ENCODE measurements around the gene LRRC14B. TPM values are rescaled to one million over a fixed set of nuclear protein-coding genes. Genes with fewer than 3 reads are reported as not detected.
"Not testable (repeated sequence)": the region's sequence is repeated elsewhere in the genome, so short reads cannot be mapped to it uniquely, and the experiment has no call there.

The LRRC14B gene
- total and polyA plus RNA-seq, 4 donors, result 0.09 TPM; not detected in 3

DNA sequence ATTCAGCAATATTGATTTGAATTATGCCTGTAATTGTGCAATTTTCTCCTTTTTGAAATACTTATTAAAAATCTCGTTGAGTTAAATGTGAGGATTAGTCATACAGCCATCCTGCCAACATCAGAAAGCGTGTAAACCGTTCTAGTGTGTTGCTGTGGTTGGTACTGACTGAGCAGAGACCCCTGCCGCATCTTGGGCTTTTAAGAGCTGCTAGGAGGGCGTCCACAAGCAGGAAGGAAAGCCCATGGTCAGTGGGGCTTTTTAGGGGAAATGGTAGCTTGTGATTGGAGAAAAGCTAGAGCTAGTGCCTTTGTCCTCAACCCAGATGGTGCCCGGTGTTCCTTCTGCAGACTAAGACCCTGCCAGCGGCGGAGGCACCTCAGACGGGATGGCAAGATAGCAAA is 28.2 kb downstream of the LRRC14B start:
- Histone ChIP-seq H3K27me3 (ENCODE audit: control insufficient read depth in 4 of 4, insufficient read depth in 4 of 4, low read length in 3 of 4) (no peaks in the 10 kb centered on the region), H3K36me3 (ENCODE audit: control insufficient read depth in 4 of 4, insufficient read depth in 3 of 4, low read depth in 1 of 4, low read length in 3 of 4) (peaks cover 0 to 8% (median 2%) of the 10 kb centered on the region in 4 donors), H3K9ac (ENCODE audit: low read depth in 1 of 2, low read length in 2 of 2) (peak overlapping the region; percentile 81 to 97), H3K9me3 (ENCODE audit: control insufficient read depth in 4 of 4, low read length in 3 of 4) (no peaks in the 10 kb centered on the region), H3K4me3 (ENCODE audit: low read depth in 1 of 3, low read length in 3 of 3) (peak overlapping the region; percentile 67 to 99 (median 92)), H3K4me1 (ENCODE audit: control insufficient read depth in 4 of 4, insufficient read depth in 4 of 4, low read length in 3 of 4) (peaks cover 1 to 29% (median 14%) of the 10 kb centered on the region in 4 donors), H3K27ac (ENCODE audit: low read depth in 1 of 2, low read length in 2 of 2) (peak overlapping the region; percentile 86 to 95)
- no peak for DNase-seq (ENCODE audit: low spot score)
- TF ChIP-seq YY1 (IDR thresholded peaks at IDR 0.05) (no peak), HNF4A (conservative IDR thresholded peaks at IDR 0.05) (no peak), RXRA (IDR thresholded peaks at IDR 0.05) (no peak), SP1 (IDR thresholded peaks at IDR 0.05) (no peak), GABPA (IDR thresholded peaks at IDR 0.05 in 1 of 2, conservative IDR thresholded peaks at IDR 0.05 in 1 of 2) (no peak), RAD21 (IDR thresholded peaks at IDR 0.05) (no peak), NR2F2 (IDR thresholded peaks at IDR 0.05) (no peak), FOXA2 (IDR thresholded peaks at IDR 0.05) (no peak), EGR1 (IDR thresholded peaks at IDR 0.05; ENCODE audit: low read depth in 2 of 2) (no peak), JUND (IDR thresholded peaks at IDR 0.05) (no peak)
- TF ChIP-seq, protein P1, sequence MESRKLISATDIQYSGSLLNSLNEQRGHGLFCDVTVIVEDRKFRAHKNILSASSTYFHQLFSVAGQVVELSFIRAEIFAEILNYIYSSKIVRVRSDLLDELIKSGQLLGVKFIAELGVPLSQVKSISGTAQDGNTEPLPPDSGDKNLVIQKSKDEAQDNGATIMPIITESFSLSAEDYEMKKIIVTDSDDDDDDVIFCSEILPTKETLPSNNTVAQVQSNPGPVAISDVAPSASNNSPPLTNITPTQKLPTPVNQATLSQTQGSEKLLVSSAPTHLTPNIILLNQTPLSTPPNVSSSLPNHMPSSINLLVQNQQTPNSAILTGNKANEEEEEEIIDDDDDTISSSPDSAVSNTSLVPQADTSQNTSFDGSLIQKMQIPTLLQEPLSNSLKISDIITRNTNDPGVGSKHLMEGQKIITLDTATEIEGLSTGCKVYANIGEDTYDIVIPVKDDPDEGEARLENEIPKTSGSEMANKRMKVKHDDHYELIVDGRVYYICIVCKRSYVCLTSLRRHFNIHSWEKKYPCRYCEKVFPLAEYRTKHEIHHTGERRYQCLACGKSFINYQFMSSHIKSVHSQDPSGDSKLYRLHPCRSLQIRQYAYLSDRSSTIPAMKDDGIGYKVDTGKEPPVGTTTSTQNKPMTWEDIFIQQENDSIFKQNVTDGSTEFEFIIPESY (IDR thresholded peaks at IDR 0.05), result no peak
- TF ChIP-seq, protein P2, sequence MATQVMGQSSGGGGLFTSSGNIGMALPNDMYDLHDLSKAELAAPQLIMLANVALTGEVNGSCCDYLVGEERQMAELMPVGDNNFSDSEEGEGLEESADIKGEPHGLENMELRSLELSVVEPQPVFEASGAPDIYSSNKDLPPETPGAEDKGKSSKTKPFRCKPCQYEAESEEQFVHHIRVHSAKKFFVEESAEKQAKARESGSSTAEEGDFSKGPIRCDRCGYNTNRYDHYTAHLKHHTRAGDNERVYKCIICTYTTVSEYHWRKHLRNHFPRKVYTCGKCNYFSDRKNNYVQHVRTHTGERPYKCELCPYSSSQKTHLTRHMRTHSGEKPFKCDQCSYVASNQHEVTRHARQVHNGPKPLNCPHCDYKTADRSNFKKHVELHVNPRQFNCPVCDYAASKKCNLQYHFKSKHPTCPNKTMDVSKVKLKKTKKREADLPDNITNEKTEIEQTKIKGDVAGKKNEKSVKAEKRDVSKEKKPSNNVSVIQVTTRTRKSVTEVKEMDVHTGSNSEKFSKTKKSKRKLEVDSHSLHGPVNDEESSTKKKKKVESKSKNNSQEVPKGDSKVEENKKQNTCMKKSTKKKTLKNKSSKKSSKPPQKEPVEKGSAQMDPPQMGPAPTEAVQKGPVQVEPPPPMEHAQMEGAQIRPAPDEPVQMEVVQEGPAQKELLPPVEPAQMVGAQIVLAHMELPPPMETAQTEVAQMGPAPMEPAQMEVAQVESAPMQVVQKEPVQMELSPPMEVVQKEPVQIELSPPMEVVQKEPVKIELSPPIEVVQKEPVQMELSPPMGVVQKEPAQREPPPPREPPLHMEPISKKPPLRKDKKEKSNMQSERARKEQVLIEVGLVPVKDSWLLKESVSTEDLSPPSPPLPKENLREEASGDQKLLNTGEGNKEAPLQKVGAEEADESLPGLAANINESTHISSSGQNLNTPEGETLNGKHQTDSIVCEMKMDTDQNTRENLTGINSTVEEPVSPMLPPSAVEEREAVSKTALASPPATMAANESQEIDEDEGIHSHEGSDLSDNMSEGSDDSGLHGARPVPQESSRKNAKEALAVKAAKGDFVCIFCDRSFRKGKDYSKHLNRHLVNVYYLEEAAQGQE (IDR thresholded peaks at IDR 0.05), result no peak
- TF ChIP-seq, protein P3, sequence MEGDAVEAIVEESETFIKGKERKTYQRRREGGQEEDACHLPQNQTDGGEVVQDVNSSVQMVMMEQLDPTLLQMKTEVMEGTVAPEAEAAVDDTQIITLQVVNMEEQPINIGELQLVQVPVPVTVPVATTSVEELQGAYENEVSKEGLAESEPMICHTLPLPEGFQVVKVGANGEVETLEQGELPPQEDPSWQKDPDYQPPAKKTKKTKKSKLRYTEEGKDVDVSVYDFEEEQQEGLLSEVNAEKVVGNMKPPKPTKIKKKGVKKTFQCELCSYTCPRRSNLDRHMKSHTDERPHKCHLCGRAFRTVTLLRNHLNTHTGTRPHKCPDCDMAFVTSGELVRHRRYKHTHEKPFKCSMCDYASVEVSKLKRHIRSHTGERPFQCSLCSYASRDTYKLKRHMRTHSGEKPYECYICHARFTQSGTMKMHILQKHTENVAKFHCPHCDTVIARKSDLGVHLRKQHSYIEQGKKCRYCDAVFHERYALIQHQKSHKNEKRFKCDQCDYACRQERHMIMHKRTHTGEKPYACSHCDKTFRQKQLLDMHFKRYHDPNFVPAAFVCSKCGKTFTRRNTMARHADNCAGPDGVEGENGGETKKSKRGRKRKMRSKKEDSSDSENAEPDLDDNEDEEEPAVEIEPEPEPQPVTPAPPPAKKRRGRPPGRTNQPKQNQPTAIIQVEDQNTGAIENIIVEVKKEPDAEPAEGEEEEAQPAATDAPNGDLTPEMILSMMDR (IDR thresholded peaks at IDR 0.05; ENCODE audit: low read depth, low read length, missing input control), result no peak
- TF ChIP-seq, protein P4, sequence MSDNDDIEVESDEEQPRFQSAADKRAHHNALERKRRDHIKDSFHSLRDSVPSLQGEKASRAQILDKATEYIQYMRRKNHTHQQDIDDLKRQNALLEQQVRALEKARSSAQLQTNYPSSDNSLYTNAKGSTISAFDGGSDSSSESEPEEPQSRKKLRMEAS (IDR thresholded peaks at IDR 0.05), result no peak
- TF ChIP-seq, protein P5, sequence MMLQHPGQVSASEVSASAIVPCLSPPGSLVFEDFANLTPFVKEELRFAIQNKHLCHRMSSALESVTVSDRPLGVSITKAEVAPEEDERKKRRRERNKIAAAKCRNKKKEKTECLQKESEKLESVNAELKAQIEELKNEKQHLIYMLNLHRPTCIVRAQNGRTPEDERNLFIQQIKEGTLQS (IDR thresholded peaks at IDR 0.05), result no peak
- 3% methylated on average over 9 of the region's 9 CpGs for WGBS

DNA sequence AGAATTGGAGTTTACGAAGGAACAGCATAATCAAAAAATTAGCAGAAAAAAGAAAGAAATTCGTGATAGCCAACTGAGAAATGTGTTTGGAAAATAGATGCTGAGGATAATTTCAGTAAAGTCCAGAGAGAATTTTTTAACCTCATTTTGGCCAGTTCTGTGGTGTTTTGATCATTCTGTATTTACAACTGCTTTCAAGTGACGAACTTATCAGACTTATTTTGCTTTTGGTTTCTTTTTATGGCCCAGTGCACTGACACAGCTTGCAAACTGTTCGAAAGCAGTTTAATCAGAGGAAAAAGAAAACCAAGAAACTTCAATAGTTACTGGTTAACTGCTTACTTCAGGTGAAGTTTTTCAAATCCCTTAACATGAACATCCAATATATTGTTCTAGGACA is 28.7 kb downstream of the LRRC14B start:
- Histone ChIP-seq H3K36me3 (ENCODE audit: control insufficient read depth in 4 of 4, insufficient read depth in 3 of 4, low read depth in 1 of 4, low read length in 3 of 4) (peaks cover 2 to 11% (median 5%) of the 10 kb centered on the region in 4 donors), H3K27me3 (ENCODE audit: control insufficient read depth in 4 of 4, insufficient read depth in 4 of 4, low read length in 3 of 4) (no peaks in the 10 kb centered on the region), H3K9ac (ENCODE audit: low read depth in 1 of 2, low read length in 2 of 2) (peak overlapping the region; percentile 81 to 97), H3K27ac (ENCODE audit: low read depth in 1 of 2, low read length in 2 of 2) (peak overlapping the region; percentile 86 to 95), H3K4me1 (ENCODE audit: control insufficient read depth in 4 of 4, insufficient read depth in 4 of 4, low read length in 3 of 4) (peaks cover 0 to 29% (median 14%) of the 10 kb centered on the region in 4 donors), H3K4me3 (ENCODE audit: low read depth in 1 of 3, low read length in 3 of 3) (peak overlapping the region; percentile 67 to 99 (median 92)), H3K9me3 (ENCODE audit: control insufficient read depth in 4 of 4, low read length in 3 of 4) (no peaks in the 10 kb centered on the region)
- no peak for TF ChIP-seq YY1 (IDR thresholded peaks at IDR 0.05)
- TF ChIP-seq JUND (IDR thresholded peaks at IDR 0.05), result no peak
- no peak for TF ChIP-seq SP1 (IDR thresholded peaks at IDR 0.05)
- no peak for TF ChIP-seq FOXA2 (IDR thresholded peaks at IDR 0.05)
- TF ChIP-seq HNF4G (IDR thresholded peaks at IDR 0.05), result no peak
- TF ChIP-seq, protein P3 (IDR thresholded peaks at IDR 0.05; ENCODE audit: low read depth, low read length, missing input control), result no peak
- no peak for DNase-seq (ENCODE audit: low spot score)
- WGBS, result 6% methylated on average over 4 of the region's 4 CpGs

DNA sequence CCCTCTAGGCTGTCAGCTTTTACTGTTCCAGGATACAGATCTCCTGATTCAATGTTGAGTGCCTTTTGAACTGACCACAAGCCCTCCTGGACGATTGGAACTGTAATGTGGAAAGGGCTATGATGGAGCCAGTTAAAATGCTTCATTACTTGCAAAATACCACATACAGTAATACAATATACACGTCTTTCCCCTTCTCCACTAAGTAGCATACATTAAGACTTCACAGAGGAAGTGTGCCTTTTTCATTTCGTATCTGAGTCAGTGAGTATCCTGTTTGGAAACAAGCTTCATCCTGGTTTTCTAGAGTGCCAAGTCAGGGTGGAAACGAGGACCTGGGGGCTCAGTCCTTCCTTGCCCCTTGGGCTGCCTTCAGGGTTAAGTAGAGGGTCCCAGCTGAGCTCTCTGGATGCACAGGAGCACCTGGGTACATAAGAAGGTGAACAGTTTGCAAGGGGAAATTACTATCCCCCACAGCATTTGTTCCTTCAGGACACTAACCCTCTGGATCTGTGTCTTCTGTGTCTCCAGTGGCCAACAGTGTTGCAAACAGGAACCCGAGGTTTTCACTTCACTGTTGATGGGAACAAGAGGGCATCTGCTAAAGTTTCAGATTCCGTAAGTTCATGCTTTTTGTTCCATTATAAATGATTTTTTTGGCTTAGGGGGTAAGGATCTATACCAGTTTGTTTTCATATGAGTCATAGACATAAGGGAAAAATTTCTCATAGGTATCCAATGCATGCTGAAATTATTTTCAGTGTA is 31.8 kb downstream of the LRRC14B start:
- not testable (repeated sequence) for DNase-seq (ENCODE audit: low spot score); H3K9me3 ChIP-seq (ENCODE audit: control insufficient read depth in 4 of 4, low read length in 3 of 4); H3K4me3 ChIP-seq (ENCODE audit: low read depth in 1 of 3, low read length in 3 of 3); H3K27ac ChIP-seq (ENCODE audit: low read depth in 1 of 2, low read length in 2 of 2); H3K27me3 ChIP-seq (ENCODE audit: control insufficient read depth in 4 of 4, insufficient read depth in 4 of 4, low read length in 3 of 4); H3K9ac ChIP-seq (ENCODE audit: low read depth in 1 of 2, low read length in 2 of 2)
- peaks cover 0 to 29% (median 14%) of the 10 kb centered on the region in 4 donors for H3K4me1 ChIP-seq (ENCODE audit: control insufficient read depth in 4 of 4, insufficient read depth in 4 of 4, low read length in 3 of 4)
- peaks cover 8 to 30% (median 22%) of the 10 kb centered on the region in 4 donors for H3K36me3 ChIP-seq (ENCODE audit: control insufficient read depth in 4 of 4, insufficient read depth in 3 of 4, low read depth in 1 of 4, low read length in 3 of 4)
- WGBS, result 56% methylated on average over 6 of the region's 6 CpGs

Data from liver (tissue), 9 donors.